ENCODE data around the gene CHD6. TPM values are rescaled to one million over a fixed set of nuclear protein-coding genes. Genes with fewer than 3 reads are reported as not detected.

CHD6 gene
- total RNA-seq, 1 donor from 2014 or later: 42.4 TPM

- DNase-seq (ENCODE audit: low spot score in 2 of 2) (no peak), FAIRE-seq (no peak)
These were observed 23.5 kb downstream of the CHD6 start for GRCh38 chr20:41594514-41595322.

- no peak for DNase-seq (ENCODE audit: low spot score in 2 of 2)
- FAIRE-seq: no peak
These were observed 25.5 kb downstream of the CHD6 start for GRCh38 chr20:41592516-41593216.

DNA sequence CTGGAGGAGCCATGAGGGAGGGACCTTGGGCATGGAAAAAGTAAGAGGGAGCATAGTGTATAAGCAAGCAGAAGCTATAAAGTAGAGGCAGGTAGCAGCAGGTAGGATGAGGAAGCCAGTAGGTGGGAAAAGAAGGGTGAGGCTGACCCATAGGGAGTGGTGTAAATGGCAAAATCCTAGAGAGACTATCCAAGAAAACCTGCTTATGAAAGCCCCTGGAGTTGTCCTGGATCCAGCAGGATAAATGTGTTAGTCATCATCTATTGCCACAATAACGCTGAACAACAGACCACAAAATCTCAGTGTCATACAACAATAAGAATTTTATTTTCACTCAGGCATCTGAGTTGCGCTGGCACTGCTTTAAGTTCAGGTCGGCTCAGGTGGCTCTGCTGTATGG is 30.2 kb downstream of the CHD6 start:
- no peak for FAIRE-seq
- no peak for DNase-seq (ENCODE audit: low spot score in 2 of 2)

- FAIRE-seq (no peak), DNase-seq (ENCODE audit: low spot score in 2 of 2) (no peak)
These were observed 30.7 kb downstream of the CHD6 start for GRCh38 chr20:41587523-41587922.

GRCh38 chr20:41586772-41587171 is 31.4 kb downstream of the CHD6 start:
- FAIRE-seq (no peak), DNase-seq (ENCODE audit: low spot score in 2 of 2) (no peak)

DNA sequence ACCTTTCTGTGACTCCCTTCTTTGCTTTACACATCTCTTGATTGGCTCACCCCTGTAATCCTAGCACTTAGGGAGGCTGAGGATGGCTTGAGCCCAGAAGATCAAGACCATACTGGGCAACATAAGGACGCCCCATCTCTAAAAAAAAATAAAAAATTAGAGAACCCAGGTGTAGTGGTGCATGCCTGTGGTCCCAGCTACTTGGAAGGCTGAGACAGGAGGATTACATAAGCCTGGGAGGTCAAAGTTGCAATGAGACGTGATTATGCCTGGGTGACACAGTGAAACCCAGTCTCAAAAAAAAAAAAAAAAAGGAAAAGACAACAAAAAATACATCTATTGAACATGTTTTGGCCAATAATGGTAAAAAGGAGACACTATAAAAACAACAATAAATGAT is 37.8 kb downstream of the CHD6 start:
- no peak for DNase-seq (ENCODE audit: low spot score in 2 of 2)
- FAIRE-seq: no peak

DNA sequence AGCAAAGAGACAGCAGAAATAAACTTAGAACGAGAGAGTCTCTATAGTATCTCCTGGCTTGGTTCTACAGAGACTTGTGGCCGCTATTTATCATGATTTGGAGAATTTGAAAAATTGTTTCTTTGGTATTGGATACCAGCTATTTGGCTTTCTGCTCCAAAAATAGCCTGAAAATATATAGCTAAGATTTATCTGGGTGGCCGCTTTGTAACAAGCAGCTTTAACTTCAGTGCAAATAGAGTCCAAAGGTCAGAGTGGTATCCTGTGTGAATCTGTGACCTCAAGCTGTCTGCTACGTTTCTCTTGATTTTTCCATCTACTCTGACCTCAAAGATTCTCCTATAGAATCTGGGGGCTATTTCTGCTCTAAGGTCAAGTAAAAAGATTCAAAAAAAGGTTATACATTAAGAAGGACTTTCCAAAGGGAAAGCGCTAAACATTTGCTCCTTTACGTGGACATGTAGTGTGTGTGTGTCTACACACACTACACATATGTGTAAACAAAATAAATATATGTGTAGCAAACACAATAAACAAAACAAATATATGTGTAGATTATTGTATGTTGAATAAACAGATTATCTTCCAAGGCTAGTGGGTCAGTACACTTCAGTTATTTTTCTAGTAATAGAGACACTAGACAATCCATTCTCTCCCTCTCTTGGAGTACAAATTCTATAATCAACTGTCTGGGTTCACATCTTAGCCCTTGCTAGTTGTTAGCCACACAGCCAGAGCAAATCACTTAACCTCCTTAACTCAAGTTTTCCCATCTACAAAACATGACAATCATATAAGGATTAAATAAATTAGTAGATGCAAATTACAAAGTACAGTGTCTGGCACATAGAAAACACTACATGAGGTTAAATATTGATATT is 40.8 kb downstream of the CHD6 start:
- FAIRE-seq (no peak), DNase-seq (ENCODE audit: low spot score in 2 of 2) (no peak)

DNA sequence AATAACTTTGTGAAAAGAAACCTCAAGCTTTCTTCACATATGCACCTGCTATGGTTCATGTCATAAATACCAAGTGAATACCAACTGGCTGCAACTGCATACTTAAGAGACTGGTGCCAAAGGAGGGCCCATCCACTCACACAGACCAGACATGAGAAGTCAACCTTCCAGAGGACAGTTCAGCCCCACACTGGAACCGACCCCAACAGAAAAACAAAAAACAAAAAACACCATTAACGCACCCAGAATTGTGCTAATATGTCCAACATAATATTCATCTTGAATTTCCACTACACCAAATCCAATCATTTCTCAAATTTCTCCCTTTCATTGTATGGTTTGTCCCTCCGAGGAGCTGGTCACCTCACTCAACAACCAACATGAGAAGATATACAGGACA is 42.8 kb downstream of the CHD6 start:
- DNase-seq (ENCODE audit: low spot score in 2 of 2): no peak
- no peak for FAIRE-seq

DNA sequence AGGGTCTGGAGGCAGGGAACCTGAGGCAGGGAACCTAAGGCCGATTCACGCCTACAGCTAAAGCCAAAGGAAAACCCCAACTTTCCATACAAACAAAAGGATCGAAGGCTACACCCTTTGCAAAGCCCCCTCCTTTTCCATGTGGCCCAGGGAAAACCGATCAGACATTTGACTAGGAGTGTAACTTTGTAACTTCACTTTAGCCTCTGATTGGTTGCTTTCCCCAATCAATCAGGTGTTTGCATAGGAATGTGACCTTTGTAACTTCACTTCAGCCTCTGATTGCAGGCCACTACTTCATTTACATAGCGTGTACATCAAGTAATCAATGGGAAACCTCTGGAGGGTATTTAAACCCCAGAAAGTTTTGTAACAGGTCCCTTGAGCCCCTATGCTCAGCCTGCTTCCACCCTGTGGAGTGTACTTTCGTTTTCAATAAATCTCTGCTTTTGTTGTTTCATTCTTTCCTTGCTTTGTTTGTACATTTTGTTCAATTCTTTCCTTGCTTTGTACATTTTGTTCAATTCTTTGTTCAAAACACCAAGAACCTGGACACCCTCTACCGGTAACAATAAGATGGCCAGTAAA is 43.3 kb downstream of the CHD6 start:
- no peak for FAIRE-seq

DNA sequence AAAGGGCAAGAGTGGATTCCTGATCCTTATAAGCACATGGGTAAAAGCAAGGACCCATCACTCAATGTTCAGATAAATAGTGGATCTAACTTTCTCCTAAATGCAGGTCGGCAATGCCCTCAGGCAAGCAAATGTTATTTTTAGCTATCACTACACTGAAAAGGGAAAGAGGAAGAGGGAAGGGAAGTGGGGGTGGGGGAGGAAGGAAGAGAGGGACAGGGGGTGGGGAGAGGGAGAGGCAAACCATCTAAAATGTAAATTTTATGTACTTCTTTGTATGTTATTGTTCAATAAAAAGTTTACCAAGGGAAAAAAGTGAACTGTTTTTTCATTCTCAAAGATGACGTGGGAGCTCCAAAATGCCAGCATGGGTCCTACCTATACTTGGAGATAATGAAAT is 44.2 kb downstream of the CHD6 start:
- DNase-seq (ENCODE audit: low spot score in 2 of 2): no peak
- no peak for FAIRE-seq

More for the DNA sequence above, 43.3 kb downstream of the CHD6 start:
- DNase-seq (ENCODE audit: low spot score in 2 of 2): no peak

DNA sequence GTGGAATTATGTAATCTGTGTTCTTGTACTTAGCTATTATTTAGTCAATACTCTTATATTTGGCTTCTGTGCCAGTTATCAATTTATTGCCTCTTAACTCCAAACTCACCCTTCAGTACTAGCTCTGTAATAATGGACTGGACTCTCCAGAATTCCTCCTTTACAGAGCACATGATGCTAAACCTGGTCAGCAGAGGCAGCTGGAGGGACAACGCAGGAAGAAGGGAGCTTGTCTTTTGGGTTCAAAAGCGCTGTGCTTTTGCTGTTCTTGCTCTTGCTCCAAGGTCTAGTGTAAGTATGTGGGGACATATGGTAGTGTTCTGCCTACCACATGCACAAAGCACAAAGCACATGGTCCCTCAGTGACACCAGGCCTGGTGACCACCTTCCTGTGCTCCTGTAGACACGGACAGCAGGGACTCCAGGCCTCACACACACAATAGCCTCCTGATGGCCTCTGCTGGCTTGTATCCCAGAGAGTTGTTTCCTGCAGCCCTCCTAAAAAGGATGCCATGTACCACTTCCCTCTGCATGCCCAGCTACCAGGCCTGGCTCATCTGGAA is 46.1 kb downstream of the CHD6 start:
- FAIRE-seq: no peak
- DNase-seq (ENCODE audit: low spot score in 2 of 2): no peak

DNA sequence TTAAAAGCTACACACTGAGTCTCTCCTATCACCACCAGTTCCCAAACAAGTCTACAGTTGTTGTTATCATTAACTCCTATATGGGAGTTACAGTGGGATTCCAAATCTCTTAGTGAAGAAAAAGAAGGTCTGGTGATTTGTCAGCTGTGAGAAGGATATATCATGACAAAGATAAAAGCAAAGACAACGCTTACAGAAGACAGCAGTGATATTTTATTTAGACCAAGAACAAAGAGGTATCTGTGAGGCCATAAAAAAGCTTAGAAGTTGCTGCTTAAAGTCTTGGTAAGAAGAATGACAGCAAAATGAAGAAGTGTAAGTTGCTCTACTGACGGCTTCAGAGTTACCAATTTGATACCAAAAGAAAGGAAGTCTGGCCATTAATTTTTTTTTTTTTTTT is 47.2 kb downstream of the CHD6 start:
- no peak for FAIRE-seq
- DNase-seq (ENCODE audit: low spot score in 2 of 2): no peak

DNA sequence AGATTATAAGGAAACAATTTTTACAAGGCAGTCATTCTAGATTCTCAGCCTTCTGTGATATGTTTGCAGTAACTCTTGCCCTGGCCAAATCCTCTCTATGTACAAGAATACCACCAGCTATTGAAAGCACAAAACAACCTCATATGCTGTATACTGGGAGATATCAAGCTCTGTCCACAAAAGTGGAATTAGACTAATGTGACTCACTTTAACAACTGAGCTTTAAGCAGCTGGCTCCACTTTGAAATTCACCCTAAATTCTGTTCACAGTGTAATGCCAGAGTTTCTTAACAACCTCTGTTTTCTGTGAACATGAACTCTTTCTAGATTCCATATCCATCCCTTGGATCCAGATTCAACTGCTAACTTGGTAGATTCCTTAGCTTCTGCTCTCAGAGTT is 47.6 kb downstream of the CHD6 start:
- FAIRE-seq: no peak
- no peak for DNase-seq (ENCODE audit: low spot score in 2 of 2)

DNA sequence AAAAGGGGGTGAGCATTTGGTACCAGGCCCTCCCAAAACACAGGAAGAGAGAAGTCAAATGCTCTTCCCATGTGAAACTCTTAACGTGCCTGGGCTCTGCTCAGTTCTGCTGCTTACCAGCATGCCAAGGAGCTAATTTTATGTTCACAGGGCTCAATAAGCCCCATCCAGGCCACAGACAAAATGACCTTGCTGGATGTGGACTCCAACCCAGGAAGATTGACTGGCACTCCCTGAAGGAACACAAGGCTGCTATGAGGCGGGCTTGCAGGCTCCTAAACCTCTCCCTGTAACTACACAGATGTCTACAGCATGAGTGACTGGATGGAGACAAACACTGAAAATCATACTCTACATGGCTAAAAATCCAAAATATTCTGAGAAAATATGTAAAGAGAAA is 50.6 kb downstream of the CHD6 start:
- DNase-seq (ENCODE audit: low spot score in 2 of 2) (no peak), FAIRE-seq (no peak)

GRCh38 chr20:41566896-41567527 is 51.2 kb downstream of the CHD6 start:
- DNase-seq (ENCODE audit: low spot score in 2 of 2) (no peak), FAIRE-seq (no peak)

DNA sequence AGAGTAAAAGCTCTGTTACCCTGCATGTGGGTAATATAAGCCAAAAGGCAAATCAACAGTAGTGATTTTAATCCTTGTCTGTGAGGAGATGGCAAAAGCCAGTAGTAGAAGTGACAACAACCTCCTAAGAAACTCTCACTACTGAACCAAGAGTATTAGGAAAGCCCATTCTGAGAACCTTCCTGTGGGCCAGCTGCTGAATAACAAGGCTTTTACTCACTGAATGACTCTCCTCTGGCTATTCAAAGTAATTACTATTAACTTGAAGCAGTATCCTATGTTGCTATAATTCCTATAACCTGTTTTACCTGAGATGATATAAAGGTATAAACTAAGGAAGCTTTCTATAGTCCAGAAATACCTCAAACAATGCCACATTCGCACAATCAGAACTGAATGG is 55.1 kb downstream of the CHD6 start:
- FAIRE-seq: no peak
- no peak for DNase-seq (ENCODE audit: low spot score in 2 of 2)

- DNase-seq (ENCODE audit: low spot score in 2 of 2): no peak
- no peak for FAIRE-seq
These were observed 57.2 kb downstream of the CHD6 start for GRCh38 chr20:41560970-41561369.

GRCh38 chr20:41559658-41560057 is 58.5 kb downstream of the CHD6 start:
- FAIRE-seq: no peak

GRCh38 chr20:41553142-41553879 is 64.9 kb downstream of the CHD6 start:
- FAIRE-seq: no peak
- no peak for DNase-seq (ENCODE audit: low spot score in 2 of 2)

More at GRCh38 chr20:41559658-41560057, 58.5 kb downstream of the CHD6 start:
- no peak for DNase-seq (ENCODE audit: low spot score in 2 of 2)

Data from frontal cortex (tissue), 4 donors.